Embryonic facial prominence (tissue), 1 donor: ENCODE measurements around the gene CRIP1.

ENCODE experiments used
- DNase-seq: peaks from one replicate; pipeline ENCODE4 v3.0.0-alpha.2; 2016; ENCODE audit errors: extremely low spot score

CRIP1 gene

DNA sequence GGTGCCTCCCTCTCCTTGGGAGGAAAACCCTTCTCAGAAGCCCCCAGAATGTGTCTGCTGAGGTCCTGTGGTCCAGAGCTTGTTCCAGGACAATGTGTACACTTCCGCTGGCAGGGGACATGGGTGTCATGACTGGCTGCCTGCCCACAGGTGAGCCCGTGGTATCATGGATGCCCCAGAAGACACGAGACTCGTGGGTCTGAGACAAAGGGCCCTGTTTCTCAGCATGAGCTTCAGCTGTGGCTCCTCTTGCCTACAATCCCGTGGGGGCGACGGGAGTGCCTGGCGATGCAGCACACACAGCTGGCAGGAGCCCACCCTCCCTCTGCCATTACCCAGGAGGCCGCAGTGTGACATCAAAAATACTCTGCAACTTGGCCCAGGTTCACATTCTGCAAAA is 46.7 kb downstream of the CRIP1 start:
- no peak for DNase-seq

DNA sequence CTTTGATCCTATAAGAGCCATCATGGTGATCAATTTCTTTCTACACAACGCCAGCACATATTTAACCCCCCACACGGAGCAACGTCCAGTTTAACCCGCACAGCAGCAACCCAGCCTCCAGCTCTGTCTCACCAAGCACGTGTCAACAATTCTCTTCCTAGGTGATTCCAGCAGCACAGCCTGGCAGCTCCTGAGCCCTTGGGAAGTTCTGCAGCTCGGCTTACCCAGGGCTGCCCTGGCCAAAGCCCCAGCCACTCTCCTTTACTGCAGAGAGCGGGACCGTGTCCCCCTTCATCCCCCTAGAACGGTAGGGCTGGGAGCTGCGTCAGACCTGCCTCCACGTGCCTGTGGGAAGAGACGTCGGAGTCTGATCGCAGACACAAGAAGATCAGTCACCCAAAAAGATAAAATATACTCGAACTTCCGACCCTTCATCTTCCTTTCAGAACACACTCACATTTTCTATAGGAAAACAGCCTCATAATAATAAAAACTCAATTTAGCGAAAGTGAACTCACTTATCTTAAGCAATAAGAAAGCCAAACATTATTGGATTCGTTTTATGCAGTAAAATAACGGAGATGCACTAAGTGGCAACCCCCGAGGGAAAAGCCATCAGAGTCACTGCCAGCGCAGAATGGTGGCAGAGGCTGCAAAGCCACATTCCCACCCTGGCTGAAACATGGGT is 47.3 kb downstream of the CRIP1 start:
- DNase-seq = no peak

- DNase-seq = no peak
Measured at GRCh38 chr14:105534586-105534985, 47.9 kb downstream of the CRIP1 start.

DNA sequence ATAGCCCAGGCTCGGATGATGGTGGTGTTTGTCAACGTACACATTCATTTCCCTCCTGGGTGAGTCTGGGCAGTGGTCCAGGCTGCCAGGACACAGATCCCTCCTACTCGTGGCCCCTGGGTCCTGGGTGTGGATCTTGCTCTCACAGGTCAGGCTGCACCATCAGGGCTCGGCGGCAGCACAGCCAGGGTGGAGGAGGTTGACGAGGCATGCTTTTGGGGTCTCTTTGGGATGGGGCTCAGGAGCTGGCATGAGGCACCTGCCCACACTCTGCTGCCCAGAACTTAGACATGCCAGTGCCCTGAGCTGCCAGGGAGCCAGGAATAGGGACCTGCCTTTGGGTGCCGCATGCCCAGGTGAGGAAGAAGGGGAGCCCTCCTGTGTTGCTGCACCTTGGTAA is 49.4 kb downstream of the CRIP1 start:
- DNase-seq = no peak

- no peak for DNase-seq
Measured at GRCh38 chr14:105536691-105537579, 50.2 kb downstream of the CRIP1 start.

- no peak for DNase-seq
Measured at GRCh38 chr14:105537580-105538474, 51.1 kb downstream of the CRIP1 start.
